NOMO-1 treated with DMSO at 0.1 percent for 48 hours (cell line): ENCODE measurements around the gene BUB1B.
A peak's percentile ranks its signal among the peaks of the same experiment; 100 is the strongest.

Source experiments
- DNase-seq: peaks from one replicate; lab custom pipeline; 2025; ENCODE audit not compliant: unreplicated experiment; lab: John Stamatoyannopoulos, UW

BUB1B gene

GRCh38 chr15:40182358-40183029 is 21.6 kb downstream of the BUB1B start:
- DNase-seq = no peak

- no peak for DNase-seq
Observed at GRCh38 chr15:40183636-40184463, 23.0 kb downstream of the BUB1B start.

- no peak for DNase-seq
Observed at GRCh38 chr15:40190591-40190990, 29.7 kb downstream of the BUB1B start.

GRCh38 chr15:40192942-40193341 is 32.1 kb downstream of the BUB1B start:
- no peak for DNase-seq

GRCh38 chr15:40197434-40197833 is 36.6 kb downstream of the BUB1B start:
- no peak for DNase-seq

- DNase-seq = no peak
Observed at GRCh38 chr15:40198355-40199085, 37.7 kb downstream of the BUB1B start.

GRCh38 chr15:40204100-40204499 is 43.2 kb downstream of the BUB1B start:
- DNase-seq = no peak

GRCh38 chr15:40217166-40217824 is 56.4 kb downstream of the BUB1B start:
- peak; percentile 69 for DNase-seq

GRCh38 chr15:40219801-40220200 is 58.9 kb downstream of the BUB1B start:
- DNase-seq = no peak

- DNase-seq = no peak
Observed at GRCh38 chr15:40222131-40222530, 61.3 kb downstream of the BUB1B start.

- no peak for DNase-seq
Observed at GRCh38 chr15:40226736-40227135, 65.9 kb downstream of the BUB1B start.

- no peak for DNase-seq
Observed at GRCh38 chr15:40229316-40229715, 68.4 kb downstream of the BUB1B start.

- DNase-seq = no peak
Observed at GRCh38 chr15:40229956-40230355, 69.1 kb downstream of the BUB1B start.

GRCh38 chr15:40232625-40233070 is 71.8 kb downstream of the BUB1B start:
- DNase-seq = no peak

- DNase-seq = no peak
Observed at GRCh38 chr15:40233727-40234577, 73.1 kb downstream of the BUB1B start.

GRCh38 chr15:40234783-40235182 is 73.9 kb downstream of the BUB1B start:
- peak; percentile 4 for DNase-seq

- peak; percentile 83 for DNase-seq
Observed at GRCh38 chr15:40235201-40235885, 74.5 kb downstream of the BUB1B start.

- DNase-seq = peak; percentile 27
Observed at GRCh38 chr15:40238532-40239403, 77.9 kb downstream of the BUB1B start, which contains the start of gene PAK6. TSS of gene PAK6 (plus strand) at chr15:40239063. CDS start at chr15:40264786, 25,723 bp downstream.

- DNase-seq = no peak
Observed at GRCh38 chr15:40239404-40239692, 78.5 kb downstream of the BUB1B start.
